Right renal pelvis (tissue), 4 donors: ENCODE results near the gene WWTR1. TPM values are rescaled to one million over a fixed set of nuclear protein-coding genes. Genes with fewer than 3 reads are reported as not detected.

Experiments used
- DNase-seq, 4 donors: peaks; one replicate each; pipeline ENCODE4 v3.0.0-alpha.2; 2013; ENCODE audit warnings: low read depth in 4 of 4, low spot score in 3 of 4, missing footprints in 1 of 4
- polyA plus RNA-seq, 4 donors: library from polyadenylated mRNA; unstranded; fragments of 120-200 nt; gene quantifications; one replicate each; pipeline ENCODE4 v1.2.1, GENCODE V29; 2013; ENCODE audit not compliant: insufficient read length in 4 of 4

The WWTR1 gene
- 100 to 1,000 TPM in 3 of 4 donors, 10 to 100 TPM in 1; 93.4 to 109 (median 108) TPM for polyA plus RNA-seq

DNA sequence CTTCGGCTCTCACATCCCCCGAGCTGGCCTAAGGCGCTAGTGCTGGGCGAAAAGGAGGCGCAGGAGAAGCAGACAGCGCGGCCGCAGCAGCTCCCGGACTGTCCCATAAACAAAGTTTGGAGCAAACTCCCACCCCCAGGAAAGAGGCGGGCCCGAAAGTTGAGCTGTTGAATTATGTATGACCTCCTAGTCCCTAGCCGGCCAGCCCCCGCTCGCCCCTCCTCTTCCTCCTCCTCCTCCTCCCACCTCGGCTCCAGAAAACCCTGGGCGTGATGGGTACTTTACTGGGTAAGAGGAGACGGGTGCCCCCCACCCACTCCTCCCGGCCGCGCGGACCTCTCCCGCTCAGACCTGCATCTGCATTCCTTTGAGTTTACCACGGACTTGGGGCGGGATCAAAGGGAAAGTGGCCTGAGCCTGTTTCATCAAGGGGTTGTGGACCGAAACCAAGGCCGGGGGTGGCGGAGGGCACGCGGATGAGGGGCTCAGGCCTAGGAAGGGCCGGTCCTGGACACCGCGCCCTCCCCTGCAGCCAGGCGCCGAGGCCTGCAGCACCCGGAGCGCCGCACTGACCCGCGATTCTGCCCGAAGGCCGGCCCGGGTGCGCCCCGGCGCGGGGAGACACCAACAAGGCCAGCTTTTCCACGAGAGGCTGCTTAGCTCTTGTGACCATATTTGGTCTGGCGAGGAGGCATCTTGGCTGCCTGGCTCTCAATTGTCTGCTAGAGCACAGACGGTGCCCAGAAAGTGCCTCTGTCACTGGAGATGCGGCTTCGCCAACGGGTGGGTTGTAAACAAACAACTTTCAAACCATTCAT, at the start of gene WWTR1:
WWTR1 (minus strand) TSS at position 100 of the 818 bp plus-strand sequence. CDS start 719 bp downstream, outside the sequence.
- peak; percentile 86 to 94 (median 90) for DNase-seq

DNA sequence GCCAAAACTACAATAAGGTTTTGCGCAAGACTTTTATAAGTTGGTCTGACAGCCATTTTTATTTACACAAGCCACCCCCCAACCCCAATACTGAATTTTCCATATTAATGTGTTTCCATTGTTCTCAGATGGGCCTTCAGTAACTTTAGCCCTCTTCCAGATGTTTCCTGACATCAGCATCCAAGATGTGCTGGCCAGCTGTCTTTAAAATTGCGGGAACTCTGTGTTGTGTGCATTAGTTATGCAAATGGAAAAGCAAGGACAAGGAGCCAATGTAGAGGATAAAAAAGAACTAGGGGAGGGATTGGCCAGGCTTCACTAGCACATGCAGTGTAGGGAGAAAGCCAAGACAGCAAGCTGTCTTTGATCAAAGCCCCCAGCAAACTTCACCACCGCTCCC, 49.1 kb upstream of the WWTR1 start:
- peak in 3 of 4 donors; percentile 12 to 22 (median 20) for DNase-seq

DNA sequence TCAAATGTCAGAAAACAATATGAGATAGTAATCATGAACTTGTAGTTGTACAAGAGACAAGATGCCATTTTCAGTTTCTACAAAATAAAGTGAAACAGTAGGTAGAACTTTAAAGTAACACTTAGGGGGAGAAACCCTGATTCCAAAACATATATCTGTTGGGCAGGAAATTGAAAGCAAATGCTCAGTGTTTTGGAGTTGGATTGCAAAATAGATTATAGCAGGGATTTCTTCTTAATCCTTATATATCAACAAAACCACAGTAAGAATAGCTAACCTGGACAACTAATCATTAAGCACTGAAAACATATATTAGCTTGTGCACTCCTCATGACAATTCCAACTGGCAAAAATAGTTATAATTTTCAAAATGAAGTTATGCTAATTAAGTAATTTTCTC, 47.6 kb upstream of the WWTR1 start:
- no peak for DNase-seq

DNA sequence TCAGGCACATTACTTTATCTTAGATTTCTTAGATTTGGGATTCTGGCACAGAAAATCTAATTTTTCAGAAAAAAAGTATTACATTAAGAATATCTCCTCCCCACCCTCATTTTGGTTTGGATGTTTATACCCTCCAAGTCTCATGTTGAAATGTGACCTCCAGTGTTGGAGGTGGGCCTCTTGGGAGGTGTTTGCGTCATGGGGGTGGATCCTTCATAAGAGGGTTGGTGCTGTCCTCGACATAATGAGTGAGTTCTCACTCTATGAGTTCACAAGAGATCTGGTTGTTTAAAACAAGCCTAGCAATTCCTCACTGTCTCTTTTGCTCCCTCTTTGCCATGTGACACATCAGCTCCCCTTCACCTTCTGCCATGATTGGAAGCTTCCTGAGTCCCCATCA, 45.6 kb upstream of the WWTR1 start:
- DNase-seq: no peak

DNA sequence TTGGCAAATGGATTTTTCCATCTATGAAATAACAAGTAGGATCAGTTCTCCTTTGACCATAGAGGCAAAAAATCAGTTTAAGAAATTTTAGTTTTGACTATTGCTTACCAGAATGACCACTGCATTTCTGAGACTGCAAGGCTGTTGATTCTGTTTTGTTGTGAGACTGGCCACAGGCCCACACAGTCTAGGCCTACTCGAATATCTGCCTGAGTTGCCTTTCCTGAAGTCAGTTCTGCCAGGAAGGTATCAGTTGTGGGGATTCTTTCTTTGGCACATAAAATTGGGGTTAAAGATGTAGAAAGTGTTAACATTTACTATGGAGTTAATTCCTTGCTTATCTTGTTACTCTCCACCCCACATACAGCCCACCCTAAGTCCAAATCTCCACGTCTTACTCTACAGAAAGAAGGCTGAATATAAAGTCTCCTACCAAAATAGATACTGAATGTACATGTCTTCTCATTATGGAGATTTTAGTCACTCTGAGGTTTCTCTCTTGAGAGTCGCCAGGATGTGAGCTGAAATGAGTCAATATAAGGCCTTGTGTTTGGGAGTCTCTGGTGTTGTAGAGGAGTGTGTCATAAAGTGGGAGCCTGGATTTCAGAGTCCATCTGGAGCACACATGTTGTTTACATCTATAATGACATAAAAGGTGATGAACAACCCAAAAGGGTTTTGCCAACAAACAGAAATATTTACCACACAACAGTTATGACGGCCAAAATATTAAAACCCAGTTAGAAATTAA, 45.0 kb upstream of the WWTR1 start:
- no peak for DNase-seq

DNA sequence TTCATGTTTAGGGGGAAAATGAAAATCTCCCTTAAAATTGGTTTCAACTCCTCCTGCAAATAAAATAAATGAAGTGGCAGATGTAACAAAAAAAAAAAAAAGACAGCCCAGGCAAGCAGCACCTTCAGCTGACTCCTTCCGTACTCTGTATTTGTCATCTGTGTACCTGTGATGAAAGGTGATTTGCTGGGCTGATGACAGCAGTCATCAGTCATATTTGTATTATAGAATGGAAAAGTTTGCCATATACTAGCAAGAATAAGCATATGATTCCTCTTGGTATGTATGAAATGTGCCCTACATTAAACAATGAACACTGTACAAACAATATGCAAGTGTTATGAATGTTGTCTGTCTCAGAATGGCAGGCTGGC, 44.1 kb upstream of the WWTR1 start:
- DNase-seq: no peak

DNA sequence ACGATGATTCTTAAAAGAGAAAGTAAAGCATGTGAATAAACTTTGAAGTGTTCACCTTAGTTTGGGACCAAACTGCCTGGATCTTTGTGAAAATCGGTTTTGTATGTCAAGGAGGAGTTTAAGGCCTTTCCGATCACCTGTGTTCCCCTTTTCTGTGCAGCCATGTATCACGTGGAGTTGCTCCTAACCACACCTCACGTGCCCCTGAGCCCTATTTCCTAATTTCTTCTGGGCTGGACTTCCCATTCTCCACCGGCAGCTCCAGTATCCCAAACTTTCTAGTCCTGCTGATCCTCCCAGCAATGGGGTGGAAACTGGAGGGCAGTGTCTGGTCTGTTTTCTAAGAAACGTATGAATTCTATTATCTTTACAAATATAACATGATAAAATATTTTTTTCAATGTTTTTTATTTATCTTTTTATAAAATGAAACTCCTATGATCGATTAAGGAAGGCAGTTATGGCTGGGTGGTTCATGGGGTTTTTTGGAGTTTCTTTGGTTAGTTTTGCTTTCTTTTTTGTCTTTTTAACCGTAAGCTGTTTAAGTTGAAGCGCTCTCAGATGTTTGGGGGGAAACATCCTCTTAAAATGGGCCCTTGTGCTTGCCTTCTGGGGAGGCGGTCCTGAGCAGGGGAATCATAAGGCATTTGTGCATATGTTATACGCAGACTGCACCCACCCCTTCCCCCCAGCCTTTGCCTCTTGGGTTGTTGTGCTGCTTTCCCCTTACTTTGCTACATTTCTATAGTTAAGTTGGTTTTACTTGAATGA, 43.6 kb upstream of the WWTR1 start:
- DNase-seq: no peak

DNA sequence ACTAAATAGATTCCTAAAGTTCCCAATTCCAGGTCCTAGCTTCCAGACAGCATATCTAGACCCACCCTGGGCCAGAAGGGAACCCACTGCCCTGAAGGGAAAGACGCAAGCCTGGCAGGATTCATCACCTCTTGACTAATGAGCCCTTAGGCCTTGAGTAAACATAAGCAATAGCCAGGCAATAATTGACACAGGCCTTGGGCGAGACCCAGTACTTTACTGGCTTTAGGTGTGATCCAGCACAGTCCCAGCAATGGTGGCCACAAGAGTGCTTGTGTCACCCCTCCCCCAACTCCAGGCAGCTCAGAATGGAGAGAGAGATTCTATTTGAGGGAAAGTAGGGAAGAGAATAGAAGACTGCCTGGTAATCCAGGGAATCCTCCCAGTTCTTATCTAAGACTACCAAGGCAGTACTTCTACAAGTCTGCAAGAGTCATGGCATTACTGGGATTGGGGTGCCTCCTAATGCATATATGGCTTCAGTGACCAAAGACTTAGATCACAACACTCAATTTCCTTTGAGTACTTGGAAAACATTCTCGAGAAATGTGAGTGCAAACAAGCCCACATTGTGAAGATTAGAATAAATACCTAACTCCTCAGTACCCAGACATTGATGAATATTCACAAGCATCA, 30.4 kb upstream of the WWTR1 start:
- DNase-seq: no peak

DNA sequence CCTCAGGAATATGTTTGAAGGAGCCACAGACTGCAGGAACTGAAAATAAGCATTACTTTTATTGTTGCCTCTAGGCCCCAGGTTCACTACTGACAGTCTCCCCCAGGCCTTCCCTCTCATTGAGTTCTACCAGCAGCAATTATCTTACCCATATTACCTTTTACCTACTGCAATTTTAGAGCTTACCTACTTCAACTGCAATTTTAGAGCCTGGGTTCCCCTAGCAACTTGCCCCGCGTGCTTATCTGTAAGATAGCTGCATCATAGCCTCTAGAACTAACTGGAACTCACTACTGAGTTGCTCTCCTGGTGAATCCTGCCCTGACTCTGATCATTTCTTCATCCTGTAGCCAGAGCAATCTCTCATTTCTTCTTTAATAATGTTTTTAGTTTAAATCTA, 29.2 kb upstream of the WWTR1 start:
- DNase-seq: no peak

DNA sequence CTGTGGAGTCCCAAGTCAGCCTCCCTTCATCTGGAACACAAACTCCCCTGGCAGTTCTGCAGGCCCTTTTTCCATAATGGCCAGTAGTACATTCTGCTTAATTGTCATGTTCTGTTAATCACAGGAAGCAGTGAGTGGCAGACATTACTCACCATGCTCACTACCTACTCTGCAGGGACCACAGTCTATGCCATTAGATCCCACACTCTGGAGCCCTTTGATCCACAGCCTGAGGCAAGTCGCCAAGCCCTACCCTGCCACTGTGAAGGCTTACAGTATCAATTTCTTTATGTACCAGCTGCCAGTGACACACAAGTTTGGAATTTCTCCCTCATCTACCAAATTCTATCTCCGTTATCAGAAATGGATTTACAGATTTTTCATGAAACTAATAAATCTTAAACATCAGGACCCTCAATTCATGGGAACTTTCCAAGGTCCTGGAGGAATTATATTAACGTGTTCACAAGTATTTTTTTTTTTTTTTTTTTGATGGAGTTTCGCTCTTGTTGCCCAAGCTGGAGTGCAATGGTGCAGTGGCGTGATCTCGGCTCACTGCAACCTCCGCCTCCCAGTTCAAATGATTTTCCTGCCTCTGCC, 20.6 kb upstream of the WWTR1 start:
- DNase-seq: no peak

DNA sequence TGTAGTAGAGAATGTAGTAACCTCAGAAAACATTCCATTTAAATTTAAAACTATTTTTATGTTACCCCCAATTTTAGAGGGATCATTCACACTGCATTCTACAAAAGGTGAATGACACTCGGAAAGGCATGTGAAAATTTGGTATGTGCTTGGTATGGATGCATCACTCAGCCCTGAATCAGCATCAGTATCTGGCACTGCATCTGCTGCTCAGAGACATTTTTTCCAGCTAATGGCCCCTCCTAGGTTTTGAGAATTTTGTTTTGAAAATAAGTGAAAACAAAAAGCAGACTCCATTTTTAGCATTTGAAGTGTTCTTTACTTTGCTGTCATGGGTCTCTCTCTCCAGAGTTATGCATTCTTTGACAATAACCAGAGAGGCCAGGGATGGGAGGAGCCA, 15.6 kb upstream of the WWTR1 start:
- no peak for DNase-seq

DNA sequence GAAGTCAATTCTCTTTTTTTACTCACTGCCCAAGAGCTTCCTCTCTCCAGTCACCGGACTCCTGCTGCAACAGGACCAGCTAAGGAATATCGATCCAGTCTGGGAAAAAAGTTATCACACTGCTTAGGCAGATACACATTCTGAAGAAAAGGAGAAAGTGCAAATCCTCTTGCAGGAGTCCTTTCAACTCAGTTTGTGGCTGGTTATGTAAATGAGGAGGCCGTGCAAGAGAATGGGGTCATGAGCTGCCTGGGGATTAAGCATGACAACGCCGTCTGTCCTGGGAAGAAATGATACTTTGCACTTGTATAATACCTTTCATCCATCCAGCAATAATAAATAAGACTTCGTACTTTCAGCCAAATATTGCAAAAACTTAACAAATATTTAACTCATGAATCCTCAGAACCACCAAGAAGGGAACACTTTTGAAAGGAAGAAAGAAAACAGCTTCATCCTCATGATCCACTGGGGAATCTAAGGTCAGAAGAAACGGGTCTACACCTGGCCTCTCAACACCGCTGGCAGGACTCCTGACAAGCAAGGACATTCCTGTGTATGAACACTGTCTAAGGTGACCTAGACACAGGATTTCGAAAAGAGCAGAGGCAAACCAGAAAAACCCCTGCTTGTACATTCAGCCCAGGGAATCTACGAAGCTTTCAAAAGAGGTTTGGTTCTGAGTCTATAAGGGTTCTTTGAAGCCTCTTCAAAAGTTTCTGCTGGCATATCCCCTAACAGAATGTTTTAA, 13.1 kb upstream of the WWTR1 start:
- DNase-seq: no peak

DNA sequence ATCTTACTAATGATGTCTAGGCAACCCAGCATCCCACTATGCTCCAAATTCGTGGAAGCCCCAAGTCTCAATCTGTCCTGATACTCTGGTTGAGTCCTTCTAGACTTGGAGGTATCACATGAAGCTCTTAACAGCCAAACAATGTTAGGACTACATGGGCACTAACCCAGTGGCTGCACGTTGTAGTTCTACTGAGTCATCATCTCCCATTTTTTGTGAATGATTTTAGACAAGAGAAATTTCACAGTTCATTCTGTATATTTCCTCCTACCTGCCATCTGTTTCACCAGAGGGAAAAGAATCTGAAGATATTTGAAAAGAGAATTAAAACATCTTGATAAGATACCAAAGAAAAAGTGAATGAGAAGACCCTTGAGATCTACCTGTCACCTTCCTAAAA, 9.8 kb upstream of the WWTR1 start:
- DNase-seq: no peak

DNA sequence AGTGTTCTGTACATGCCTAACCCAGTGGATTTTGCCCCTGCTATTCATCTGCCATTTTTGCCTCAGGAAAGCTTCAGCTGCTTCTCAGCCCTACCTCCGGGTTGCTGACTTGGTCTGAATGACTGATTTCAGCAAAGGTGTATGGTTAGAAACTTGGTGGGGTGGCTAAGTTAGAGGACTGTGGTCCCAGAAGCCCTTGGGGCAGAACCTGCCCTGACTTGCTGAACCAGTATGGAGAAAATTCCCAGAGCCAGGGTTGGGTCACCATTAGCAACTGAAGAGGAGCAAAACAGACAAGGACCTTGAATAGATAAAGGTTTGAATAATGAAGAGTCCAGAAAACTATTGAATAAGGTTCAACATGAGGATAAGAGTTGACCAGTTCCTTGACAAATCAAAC, 6.1 kb upstream of the WWTR1 start:
- DNase-seq: no peak

DNA sequence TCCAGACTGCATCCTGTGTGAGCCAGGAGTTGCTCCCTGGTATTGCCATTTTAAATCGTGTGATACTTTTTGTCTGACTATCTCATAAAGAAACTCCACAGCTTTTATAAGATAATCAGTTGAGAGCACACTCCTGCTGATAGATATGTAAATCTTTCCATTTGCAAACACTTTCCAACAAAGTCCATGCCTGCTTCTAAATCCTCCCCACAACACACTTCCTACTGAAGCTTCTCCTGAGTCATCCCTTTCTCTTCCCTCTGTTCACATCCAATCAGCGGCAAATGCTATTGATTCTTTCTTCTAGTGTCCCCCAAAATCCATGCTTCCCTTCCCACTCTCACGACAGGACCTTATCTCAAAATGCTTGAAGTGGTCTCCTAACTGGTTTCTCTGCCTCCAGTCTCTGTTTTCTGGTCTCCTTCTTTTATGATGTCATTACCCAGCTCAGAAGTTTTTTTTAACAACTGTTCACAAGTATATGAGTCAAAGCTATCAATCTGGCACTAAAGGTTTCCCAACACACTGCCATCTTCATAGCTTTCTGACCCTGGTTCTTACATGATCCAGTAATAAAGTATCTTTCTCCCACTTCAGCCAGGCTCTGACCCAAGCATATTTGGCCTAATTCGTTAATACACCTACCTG, 4.5 kb upstream of the WWTR1 start:
- no peak for DNase-seq

DNA sequence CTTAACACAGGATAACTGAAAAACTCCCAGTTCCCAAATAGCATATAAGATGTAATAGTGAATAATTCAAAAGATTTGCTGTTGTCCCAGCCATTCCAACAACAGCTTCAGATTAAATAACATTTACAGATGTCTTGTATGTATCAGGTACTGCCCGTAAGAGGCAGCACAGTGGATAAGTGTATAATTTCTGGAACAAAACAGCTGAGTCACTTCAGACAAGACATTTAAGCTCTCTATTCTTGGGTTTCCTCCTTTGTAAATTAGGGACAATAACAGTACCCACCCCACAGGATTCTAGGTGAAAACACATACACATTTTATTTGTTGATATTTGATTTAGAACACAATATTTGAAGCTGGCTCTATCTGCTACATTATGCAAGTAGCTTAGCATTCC, 2.6 kb upstream of the WWTR1 start:
- no peak for DNase-seq

DNA sequence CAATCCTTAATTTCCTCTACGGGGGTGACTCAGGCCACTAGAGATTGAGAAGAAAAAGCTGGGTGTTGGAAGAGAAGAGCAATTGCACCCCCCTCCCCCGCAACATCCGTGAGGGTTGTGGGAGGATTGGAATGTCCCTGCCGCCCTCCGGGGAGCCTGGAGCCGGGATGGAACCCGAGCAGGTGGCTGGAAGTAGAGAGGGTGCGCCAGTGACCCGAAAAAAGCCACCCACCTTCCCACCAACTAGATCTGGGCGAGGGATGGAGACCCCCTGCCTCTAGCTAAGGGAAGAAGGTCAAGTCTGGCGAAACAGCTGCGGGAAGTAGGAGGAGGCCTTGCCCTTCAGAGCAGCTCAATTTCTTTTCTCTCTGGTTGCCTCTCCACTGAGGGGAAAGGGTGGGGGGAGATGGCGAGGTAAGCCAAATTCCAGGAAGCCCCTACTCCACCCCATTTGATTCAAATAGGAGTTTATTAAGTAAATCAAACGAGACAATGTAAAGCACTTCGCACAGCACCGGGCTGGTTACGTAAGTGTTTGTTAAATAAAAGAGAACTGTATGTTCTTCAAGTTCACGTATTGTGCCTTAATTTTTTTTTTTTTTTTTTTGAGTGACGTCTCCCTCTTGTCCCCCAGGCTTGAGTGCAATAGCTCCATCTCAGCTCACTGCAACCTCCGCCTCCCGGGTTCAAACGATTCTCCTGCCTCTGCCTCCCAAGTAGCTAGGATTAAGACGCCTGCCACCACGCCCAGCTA, 1.1 kb upstream of the WWTR1 start:
- peak in 1 of 4 donors; percentile 73 for DNase-seq

DNA sequence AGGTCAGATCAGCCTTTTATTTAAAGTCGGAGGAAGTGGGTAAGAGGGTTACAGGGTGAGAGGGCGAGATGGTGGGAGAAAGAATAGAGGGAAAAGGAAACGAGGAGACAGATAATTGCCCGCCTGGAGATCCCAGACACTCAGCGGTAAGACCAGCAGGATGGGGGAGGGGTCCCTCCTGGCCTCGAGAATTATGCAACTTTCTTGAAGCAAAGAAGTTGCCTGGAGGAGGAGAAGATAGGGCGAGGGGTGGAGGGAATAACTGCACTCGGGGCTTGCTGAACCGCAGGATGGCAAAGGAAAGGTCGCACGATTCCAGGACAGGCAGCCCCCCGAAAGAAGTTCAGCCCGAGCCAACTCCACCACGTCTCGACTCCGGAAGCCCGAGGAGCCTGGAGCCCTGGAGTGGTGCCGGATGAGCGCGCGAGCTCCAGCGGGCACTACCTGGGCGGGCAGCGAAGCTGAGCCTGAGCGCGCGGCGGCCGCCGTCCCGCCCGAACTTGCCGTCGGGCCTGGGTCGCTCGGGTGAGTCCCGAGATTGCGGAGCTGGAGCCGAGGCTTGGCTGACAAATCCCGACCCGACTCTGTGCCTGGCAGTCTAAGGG, 402 bp downstream of the WWTR1 start:
- DNase-seq: peak in 1 of 4 donors; percentile 41
